GM18511 (cell line): ENCODE data around the gene CNNM4.

Experiments used
- ATAC-seq: cut with Tn5 transposase; IDR thresholded peaks from one replicate; pipeline ENCODE4 v1.9.1; 2021; ENCODE audit warnings: mild to moderate bottlenecking, moderate library complexity; ENCODE audit not compliant: unreplicated experiment

CNNM4 gene

GRCh38 chr2:96828436-96828835, 67.7 kb downstream of the CNNM4 start:
- no peak for ATAC-seq

GRCh38 chr2:96828874-96829273, 68.2 kb downstream of the CNNM4 start:
- ATAC-seq = no peak

- no peak for ATAC-seq
These were observed 69.4 kb downstream of the CNNM4 start for GRCh38 chr2:96830044-96830562.

GRCh38 chr2:96831679-96832078, 71.0 kb downstream of the CNNM4 start:
- no peak for ATAC-seq

GRCh38 chr2:96832408-96832753, 71.7 kb downstream of the CNNM4 start:
- no peak for ATAC-seq

GRCh38 chr2:96832754-96833507, 72.2 kb downstream of the CNNM4 start:
- no peak for ATAC-seq

GRCh38 chr2:96835830-96836229, 75.1 kb downstream of the CNNM4 start:
- no peak for ATAC-seq

- no peak for ATAC-seq
These were observed 76.9 kb downstream of the CNNM4 start for GRCh38 chr2:96837575-96837974.

GRCh38 chr2:96838345-96839292, 77.9 kb downstream of the CNNM4 start:
- peak; percentile 14 for ATAC-seq

- ATAC-seq = peak; percentile 92
These were observed 78.7 kb downstream of the CNNM4 start for GRCh38 chr2:96839293-96839874.

- no peak for ATAC-seq
These were observed 79.5 kb downstream of the CNNM4 start for GRCh38 chr2:96839875-96840850.

GRCh38 chr2:96841701-96842495, 81.2 kb downstream of the CNNM4 start:
- no peak for ATAC-seq

GRCh38 chr2:96842600-96842999, 81.9 kb downstream of the CNNM4 start:
- ATAC-seq = no peak

GRCh38 chr2:96843538-96844268, 83.0 kb downstream of the CNNM4 start, which contains the start of gene ANKRD23:
ANKRD23 (minus strand) TSS chr2:96844021; CDS start chr2:96843992, 29 bp downstream.
- no peak for ATAC-seq

GRCh38 chr2:96844405-96844808, 83.7 kb downstream of the CNNM4 start:
- ATAC-seq = no peak

GRCh38 chr2:96846825-96847224, 86.1 kb downstream of the CNNM4 start:
- no peak for ATAC-seq

GRCh38 chr2:96847586-96847985, 86.9 kb downstream of the CNNM4 start:
- ATAC-seq = no peak

GRCh38 chr2:96848264-96848663, 87.6 kb downstream of the CNNM4 start:
- no peak for ATAC-seq

- no peak for ATAC-seq
These were observed 92.0 kb downstream of the CNNM4 start for GRCh38 chr2:96852667-96853066.
